ENCODE measurements around the gene BIK. TPM values are rescaled to one million over a fixed set of nuclear protein-coding genes. Genes with fewer than 3 reads are reported as not detected.

BIK gene
- polyA plus RNA-seq, 1 donor = 2.1 TPM

DNA sequence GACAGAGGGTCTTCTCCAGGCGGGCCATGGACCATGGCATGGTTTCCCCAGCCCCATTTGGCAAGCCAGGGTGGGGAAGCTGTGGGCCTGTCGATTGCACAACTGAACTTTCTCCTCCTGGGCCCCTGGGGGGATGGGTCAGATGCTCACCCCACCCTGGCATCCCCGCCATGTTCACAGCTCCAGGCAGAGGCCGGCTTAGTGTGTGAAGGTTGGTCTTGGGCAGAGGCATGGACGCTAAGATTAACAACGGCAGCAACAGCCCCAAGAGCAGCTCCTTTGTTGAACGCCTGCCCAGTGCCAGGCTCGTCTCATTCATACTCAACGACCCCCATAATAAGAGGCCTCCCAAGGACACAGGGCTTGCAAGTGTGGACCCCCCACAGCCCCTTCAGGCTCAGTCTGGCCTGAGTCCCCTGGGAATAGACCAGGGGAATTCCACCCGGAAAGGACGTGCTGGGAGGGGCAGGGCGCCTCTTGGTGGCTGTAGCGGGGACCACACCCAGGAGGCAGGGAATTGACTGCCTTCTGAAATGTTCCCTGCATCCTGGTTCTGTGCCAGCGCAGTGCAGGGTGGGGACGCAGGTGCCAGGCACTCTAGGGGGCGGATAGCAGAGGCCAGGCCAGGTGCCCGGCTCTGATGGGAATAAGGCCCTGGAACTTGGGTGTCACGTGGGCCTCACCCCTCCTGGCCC, 49.1 kb downstream of the BIK start:
- Histone ChIP-seq H3K27me3 (ENCODE audit: control insufficient read depth, insufficient read depth, low read length) (peaks cover 19% of the 10 kb centered on the region), H3K36me3 (ENCODE audit: control insufficient read depth, insufficient read depth, low read length) (no peaks in the 10 kb centered on the region), H3K4me1 (ENCODE audit: control insufficient read depth, insufficient read depth, low read length) (no peaks in the 10 kb centered on the region), H3K9me3 (ENCODE audit: control insufficient read depth, low read depth, low read length) (no peaks in the 10 kb centered on the region), H3K27ac (ENCODE audit: low read length) (no peak overlapping the region), H3K4me3 (ENCODE audit: low read length) (no peak overlapping the region)
- DNase-seq = no peak
- no CpG with 5 or more reads among the region's 18 CpGs for WGBS (ENCODE audit: insufficient coverage, low lambda C conversion rate)

DNA sequence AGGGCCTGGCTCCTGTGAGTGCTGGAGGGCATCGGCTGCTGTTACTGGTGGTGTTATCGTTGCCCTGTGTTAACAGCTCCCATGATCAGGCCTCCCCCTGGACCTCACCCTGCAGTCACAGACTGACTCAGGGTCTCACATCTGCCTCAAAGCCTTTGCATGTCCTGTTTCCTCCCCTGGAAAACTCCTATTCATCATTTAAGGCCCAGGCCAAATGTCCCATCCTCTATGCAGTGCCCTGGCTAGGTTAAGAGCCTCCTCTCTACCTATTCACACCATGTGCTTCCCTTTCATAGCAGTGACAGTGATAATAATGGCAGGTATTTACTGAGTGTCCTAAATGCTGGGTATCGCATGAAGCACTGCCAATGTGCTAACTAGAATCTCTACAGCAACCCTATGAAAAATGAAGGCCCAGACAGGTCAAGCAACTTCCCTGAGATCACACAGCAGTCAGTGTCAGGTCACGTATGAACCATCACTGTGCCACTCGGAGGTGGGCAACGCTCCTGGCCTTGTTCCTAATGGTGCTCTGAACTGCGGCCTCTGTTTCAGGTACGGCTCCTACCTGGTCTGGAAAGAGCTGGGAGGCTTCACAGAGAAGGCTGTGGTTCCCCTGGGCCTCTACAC, 50.1 kb downstream of the BIK start:
- no peaks in the 10 kb centered on the region for H3K36me3 ChIP-seq (ENCODE audit: control insufficient read depth, insufficient read depth, low read length)

GRCh38 chr22:43162412-43163150, 52.0 kb downstream of the BIK start:
- Histone ChIP-seq H3K4me1 (ENCODE audit: control insufficient read depth, insufficient read depth, low read length) (no peaks in the 10 kb centered on the region), H3K36me3 (ENCODE audit: control insufficient read depth, insufficient read depth, low read length) (peaks cover 4% of the 10 kb centered on the region), H3K27ac (ENCODE audit: low read length) (no peak overlapping the region), H3K4me3 (ENCODE audit: low read length) (no peak overlapping the region), H3K9me3 (ENCODE audit: control insufficient read depth, low read depth, low read length) (no peaks in the 10 kb centered on the region), H3K27me3 (ENCODE audit: control insufficient read depth, insufficient read depth, low read length) (peaks cover 19% of the 10 kb centered on the region)
- WGBS (ENCODE audit: insufficient coverage, low lambda C conversion rate) = no CpG with 5 or more reads among the region's 24 CpGs
- DNase-seq = no peak

More for the DNA sequence above, 50.1 kb downstream of the BIK start:
- DNase-seq = no peak
- H3K27me3 ChIP-seq (ENCODE audit: control insufficient read depth, insufficient read depth, low read length) = peaks cover 19% of the 10 kb centered on the region
- no peak overlapping the region for H3K27ac ChIP-seq (ENCODE audit: low read length)
- no peaks in the 10 kb centered on the region for H3K4me1 ChIP-seq (ENCODE audit: control insufficient read depth, insufficient read depth, low read length)
- H3K9me3 ChIP-seq (ENCODE audit: control insufficient read depth, low read depth, low read length) = no peaks in the 10 kb centered on the region
- H3K4me3 ChIP-seq (ENCODE audit: low read length) = no peak overlapping the region
- no CpG with 5 or more reads among the region's 8 CpGs for WGBS (ENCODE audit: insufficient coverage, low lambda C conversion rate)

DNA sequence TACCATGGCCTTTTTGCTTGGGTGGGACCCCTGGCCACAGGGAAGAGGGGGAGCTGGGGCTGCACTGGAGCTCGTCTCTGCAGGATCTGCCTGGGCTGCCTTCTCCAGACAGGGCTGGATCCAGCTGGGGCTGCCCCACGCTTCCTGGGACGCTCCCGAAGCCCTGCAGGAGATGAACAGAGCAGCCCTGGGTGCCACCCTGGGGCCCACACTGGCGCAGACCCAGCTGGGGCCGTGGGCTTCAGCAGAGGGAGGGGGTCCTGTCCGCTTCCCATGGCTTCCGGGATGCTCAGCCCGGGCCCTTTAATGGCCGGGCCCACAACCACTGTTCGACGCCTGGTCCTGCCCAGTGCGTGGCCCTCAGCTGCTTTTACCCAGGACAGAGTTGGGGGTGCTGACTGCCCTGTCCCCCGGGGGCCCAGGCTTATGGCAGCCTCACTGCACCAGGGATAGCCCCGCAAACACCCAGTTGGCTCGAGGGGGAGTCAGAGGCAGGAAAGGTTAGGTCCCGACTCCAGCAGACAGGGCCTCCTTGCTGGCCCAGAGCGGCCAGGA, 52.8 kb downstream of the BIK start:
- DNase-seq = no peak
- H3K9me3 ChIP-seq (ENCODE audit: control insufficient read depth, low read depth, low read length) = no peaks in the 10 kb centered on the region
- H3K4me1 ChIP-seq (ENCODE audit: control insufficient read depth, insufficient read depth, low read length) = no peaks in the 10 kb centered on the region
- H3K27me3 ChIP-seq (ENCODE audit: control insufficient read depth, insufficient read depth, low read length) = peaks cover 19% of the 10 kb centered on the region
- H3K4me3 ChIP-seq (ENCODE audit: low read length) = no peak overlapping the region
- no peak overlapping the region for H3K27ac ChIP-seq (ENCODE audit: low read length)
- WGBS (ENCODE audit: insufficient coverage, low lambda C conversion rate) = no CpG with 5 or more reads among the region's 18 CpGs
- H3K36me3 ChIP-seq (ENCODE audit: control insufficient read depth, insufficient read depth, low read length) = peaks cover 10% of the 10 kb centered on the region

GRCh38 chr22:43164636-43165035, 54.1 kb downstream of the BIK start:
- no peak for DNase-seq
- peaks cover 19% of the 10 kb centered on the region for H3K27me3 ChIP-seq (ENCODE audit: control insufficient read depth, insufficient read depth, low read length)
- H3K9me3 ChIP-seq (ENCODE audit: control insufficient read depth, low read depth, low read length) = no peaks in the 10 kb centered on the region
- H3K4me1 ChIP-seq (ENCODE audit: control insufficient read depth, insufficient read depth, low read length) = no peaks in the 10 kb centered on the region
- H3K27ac ChIP-seq (ENCODE audit: low read length) = no peak overlapping the region
- H3K4me3 ChIP-seq (ENCODE audit: low read length) = no peak overlapping the region
- peaks cover 20% of the 10 kb centered on the region for H3K36me3 ChIP-seq (ENCODE audit: control insufficient read depth, insufficient read depth, low read length)
- WGBS (ENCODE audit: insufficient coverage, low lambda C conversion rate) = no CpG with 5 or more reads among the region's 16 CpGs

- Histone ChIP-seq H3K36me3 (ENCODE audit: control insufficient read depth, insufficient read depth, low read length) (peaks cover 35% of the 10 kb centered on the region), H3K27ac (ENCODE audit: low read length) (no peak overlapping the region), H3K4me1 (ENCODE audit: control insufficient read depth, insufficient read depth, low read length) (no peaks in the 10 kb centered on the region), H3K27me3 (ENCODE audit: control insufficient read depth, insufficient read depth, low read length) (peaks cover 19% of the 10 kb centered on the region), H3K4me3 (ENCODE audit: low read length) (no peak overlapping the region), H3K9me3 (ENCODE audit: control insufficient read depth, low read depth, low read length) (no peaks in the 10 kb centered on the region)
- no peak for DNase-seq
- WGBS (ENCODE audit: insufficient coverage, low lambda C conversion rate) = no CpG with 5 or more reads among the region's 23 CpGs
Observed at GRCh38 chr22:43166132-43166930, 55.8 kb downstream of the BIK start.

DNA sequence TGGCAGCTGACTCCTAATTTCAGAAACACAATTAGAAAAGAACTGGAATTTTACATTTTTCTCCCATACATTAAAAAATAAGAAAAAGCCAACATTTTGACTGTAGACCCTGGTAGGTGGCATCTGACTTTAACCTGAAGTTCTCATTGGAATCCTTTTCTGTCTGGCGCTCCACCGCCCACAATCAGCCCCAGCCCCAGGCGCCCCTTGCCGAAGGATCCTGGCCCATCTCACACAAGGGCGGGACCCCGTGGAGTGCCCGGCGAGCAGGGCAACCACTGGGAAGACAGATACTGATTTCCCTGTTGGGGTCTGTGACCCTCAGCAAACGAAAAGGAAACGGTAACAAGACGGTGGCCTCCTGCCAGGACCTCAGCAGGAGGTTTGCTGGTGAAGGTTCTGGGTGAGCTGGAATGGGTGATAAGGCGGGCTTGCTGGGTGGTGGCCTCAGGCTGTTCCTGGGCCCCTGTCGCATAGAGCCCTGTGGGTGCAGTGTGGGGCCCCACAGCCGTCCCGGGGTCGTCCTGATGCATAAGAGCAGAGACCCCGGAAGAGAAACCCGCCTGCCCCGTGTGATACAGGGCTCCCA, 56.5 kb downstream of the BIK start:
- peaks cover 19% of the 10 kb centered on the region for H3K27me3 ChIP-seq (ENCODE audit: control insufficient read depth, insufficient read depth, low read length)
- no CpG with 5 or more reads among the region's 19 CpGs for WGBS (ENCODE audit: insufficient coverage, low lambda C conversion rate)
- H3K36me3 ChIP-seq (ENCODE audit: control insufficient read depth, insufficient read depth, low read length) = peaks cover 42% of the 10 kb centered on the region
- no peak overlapping the region for H3K27ac ChIP-seq (ENCODE audit: low read length)
- H3K4me1 ChIP-seq (ENCODE audit: control insufficient read depth, insufficient read depth, low read length) = no peaks in the 10 kb centered on the region
- no peaks in the 10 kb centered on the region for H3K9me3 ChIP-seq (ENCODE audit: control insufficient read depth, low read depth, low read length)
- no peak overlapping the region for H3K4me3 ChIP-seq (ENCODE audit: low read length)
- no peak for DNase-seq

- no peak for DNase-seq
- Histone ChIP-seq H3K27me3 (ENCODE audit: control insufficient read depth, insufficient read depth, low read length) (peaks cover 10% of the 10 kb centered on the region), H3K4me3 (ENCODE audit: low read length) (no peak overlapping the region), H3K27ac (ENCODE audit: low read length) (no peak overlapping the region), H3K36me3 (ENCODE audit: control insufficient read depth, insufficient read depth, low read length) (peaks cover 52% of the 10 kb centered on the region), H3K9me3 (ENCODE audit: control insufficient read depth, low read depth, low read length) (no peaks in the 10 kb centered on the region), H3K4me1 (ENCODE audit: control insufficient read depth, insufficient read depth, low read length) (no peaks in the 10 kb centered on the region)
- WGBS (ENCODE audit: insufficient coverage, low lambda C conversion rate) = no CpG with 5 or more reads among the region's 25 CpGs
Observed at GRCh38 chr22:43168471-43169309, 58.1 kb downstream of the BIK start.

Measured in large intestine (tissue), 3 donors.